Neural progenitor cell (in vitro differentiated cells): Measurements from ENCODE around the gene MERTK. TPM values are rescaled to one million over a fixed set of nuclear protein-coding genes. Genes with fewer than 3 reads are reported as not detected.
"Not testable (repeated sequence)": the region's sequence is repeated elsewhere in the genome, so short reads cannot be mapped to it uniquely, and the experiment has no call there.

Source experiments
- DNase-seq: peaks from one replicate; pipeline ENCODE4 v3.0.0-alpha.2; 2016; ENCODE audit warnings: low spot score
- H2AFZ ChIP-seq: fragments of 200-600 bp; sonication (generic); replicated peaks from 2 replicates; pipeline ENCODE4 v1.6.1; 2016; ENCODE audit warnings: antibody characterized with exemption
- H3F3A ChIP-seq: fragments of 200-600 bp; sonication (generic); 2 replicates; pipeline ENCODE4 v1.6.1; 2016; ENCODE audit warnings: antibody characterized with exemption, low read depth
- H3K27ac ChIP-seq: fragments of 200-600 bp; sonication (generic); 2 replicates; pipeline ENCODE4 v1.5.1; 2016; ENCODE audit warnings: mild to moderate bottlenecking
- H3K27me3 ChIP-seq: fragments of 200-600 bp; sonication (generic); 2 replicates; pipeline ENCODE4 v1.6.1; 2016; ENCODE audit warnings: mild to moderate bottlenecking, moderate library complexity
- H3K36me3 ChIP-seq: fragments of 200-600 bp; sonication (generic); 2 replicates; pipeline ENCODE4 v1.5.1; 2016
- H3K4me1 ChIP-seq: fragments of 200-600 bp; sonication (generic); 2 replicates; pipeline ENCODE4 v1.6.1; 2016; ENCODE audit warnings: mixed run types
- H3K4me2 ChIP-seq: fragments of 200-600 bp; sonication (generic); 2 replicates; pipeline ENCODE4 v1.6.1; 2016
- H3K4me3 ChIP-seq: fragments of 200-600 bp; sonication (generic); 2 replicates; pipeline ENCODE4 v1.5.1; 2016
- H3K79me2 ChIP-seq: fragments of 200-600 bp; sonication (generic); 2 replicates; pipeline ENCODE4 v1.6.1; 2016; ENCODE audit warnings: low read depth
- H3K9ac ChIP-seq: fragments of 200-600 bp; sonication (generic); 2 replicates; pipeline ENCODE4 v1.6.1; 2016
- H3K9me3 ChIP-seq: fragments of 200-600 bp; sonication (generic); 2 replicates; pipeline ENCODE4 v1.5.1; 2016; ENCODE audit warnings: low read depth
- H4K20me1 ChIP-seq: fragments of 200-600 bp; sonication (generic); 2 replicates; pipeline ENCODE4 v1.6.1; 2016; ENCODE audit warnings: low read depth
- H3K27ac Mint-ChIP-seq: 3 replicates; pipeline ENCODE4 v1.8.0; 2021; ENCODE audit warnings: mixed read lengths
- H3K27me3 Mint-ChIP-seq: 2 replicates; pipeline ENCODE4 v1.8.0; 2022; ENCODE audit warnings: low read depth, mild to moderate bottlenecking, inconsistent platforms, moderate library complexity, mixed read lengths; ENCODE audit not compliant: insufficient read depth
- H3K36me3 Mint-ChIP-seq: 3 replicates; pipeline ENCODE4 v1.8.0; 2021; ENCODE audit warnings: mixed read lengths
- H3K4me1 Mint-ChIP-seq: 3 replicates; pipeline ENCODE4 v1.8.0; 2021; ENCODE audit warnings: mixed read lengths
- H3K4me3 Mint-ChIP-seq: 3 replicates; pipeline ENCODE4 v1.8.0; 2021; ENCODE audit warnings: mild to moderate bottlenecking, moderate library complexity, mixed read lengths
- H3K9me3 Mint-ChIP-seq: 3 replicates; pipeline ENCODE4 v1.8.0; 2020; ENCODE audit warnings: mixed read lengths
- EZH2 ChIP-seq: fragments of 200-600 bp; sonication (generic); IDR thresholded peaks from 2 replicates; pipeline ENCODE4 v1.6.1; 2017; ENCODE audit warnings: antibody characterized with exemption, mild to moderate bottlenecking, moderate library complexity
- EZH2phosphoT487 ChIP-seq: fragments of 200-600 bp; sonication (generic); IDR thresholded peaks from 2 replicates; pipeline ENCODE4 v1.6.1; 2017; ENCODE audit warnings: antibody characterized with exemption
- total RNA-seq: library from RNA; depleted of rRNA; stranded (reverse); fragments of >200 nt; gene quantifications from 2 replicates; pipeline ENCODE4 v1.2.3, GENCODE V29; 2015; ENCODE audit warnings: low replicate concordance
- TF ChIP-seq, protein P1 (sequence below): fragments of 200-600 bp; sonication (generic); IDR thresholded peaks from 2 replicates; pipeline ENCODE4 v1.5.1; 2017; ENCODE audit warnings: antibody characterized with exemption, mild to moderate bottlenecking

Gene MERTK
- total RNA-seq, 1 donor from 2014 or later, result 6.1 TPM

DNA sequence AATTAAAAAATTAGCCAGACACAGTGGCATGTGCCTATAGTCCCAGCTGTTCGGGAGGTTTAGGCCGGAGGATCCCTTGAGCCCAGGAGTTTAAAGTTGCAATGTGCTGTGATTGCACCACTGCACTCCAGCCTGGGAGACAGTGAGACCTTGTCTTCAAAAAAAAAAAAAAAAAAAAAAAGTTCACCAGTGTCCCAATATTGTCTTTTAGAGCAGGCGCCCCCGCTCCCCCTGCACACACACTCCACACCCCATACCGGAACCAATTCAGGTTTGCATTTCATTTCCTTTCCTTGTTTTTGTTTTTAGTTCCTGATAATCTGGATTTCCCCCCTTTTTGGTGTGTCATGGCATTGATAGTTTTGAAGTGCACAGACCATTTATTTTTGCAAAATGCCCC, 167.1 kb downstream of the MERTK start:
- Mint-ChIP-seq H3K27ac (no peak overlapping the region), H3K27me3 (peaks cover 3% of the 10 kb centered on the region), H3K4me3 (no peak overlapping the region), H3K9me3 (peaks cover 13% of the 10 kb centered on the region), H3K36me3 (peaks cover 49% of the 10 kb centered on the region), H3K4me1 (peaks cover 6% of the 10 kb centered on the region)
- Histone ChIP-seq H3K27me3 (no peaks in the 10 kb centered on the region), H2AFZ (no peak overlapping the region), H3K27ac (no peak overlapping the region), H4K20me1 (no peaks in the 10 kb centered on the region), H3K4me1 (no peaks in the 10 kb centered on the region), H3K36me3 (no peaks in the 10 kb centered on the region), H3K4me3 (no peak overlapping the region), H3K9ac (no peak overlapping the region), H3K4me2 (no peak overlapping the region), H3K9me3 (no peaks in the 10 kb centered on the region), H3F3A (no peaks in the 10 kb centered on the region), H3K79me2 (no peaks in the 10 kb centered on the region)
- TF ChIP-seq EZH2phosphoT487, result no peak
- TF ChIP-seq EZH2, result no peak
- TF ChIP-seq, protein P1, sequence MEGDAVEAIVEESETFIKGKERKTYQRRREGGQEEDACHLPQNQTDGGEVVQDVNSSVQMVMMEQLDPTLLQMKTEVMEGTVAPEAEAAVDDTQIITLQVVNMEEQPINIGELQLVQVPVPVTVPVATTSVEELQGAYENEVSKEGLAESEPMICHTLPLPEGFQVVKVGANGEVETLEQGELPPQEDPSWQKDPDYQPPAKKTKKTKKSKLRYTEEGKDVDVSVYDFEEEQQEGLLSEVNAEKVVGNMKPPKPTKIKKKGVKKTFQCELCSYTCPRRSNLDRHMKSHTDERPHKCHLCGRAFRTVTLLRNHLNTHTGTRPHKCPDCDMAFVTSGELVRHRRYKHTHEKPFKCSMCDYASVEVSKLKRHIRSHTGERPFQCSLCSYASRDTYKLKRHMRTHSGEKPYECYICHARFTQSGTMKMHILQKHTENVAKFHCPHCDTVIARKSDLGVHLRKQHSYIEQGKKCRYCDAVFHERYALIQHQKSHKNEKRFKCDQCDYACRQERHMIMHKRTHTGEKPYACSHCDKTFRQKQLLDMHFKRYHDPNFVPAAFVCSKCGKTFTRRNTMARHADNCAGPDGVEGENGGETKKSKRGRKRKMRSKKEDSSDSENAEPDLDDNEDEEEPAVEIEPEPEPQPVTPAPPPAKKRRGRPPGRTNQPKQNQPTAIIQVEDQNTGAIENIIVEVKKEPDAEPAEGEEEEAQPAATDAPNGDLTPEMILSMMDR, result no peak
- DNase-seq, result no peak

DNA sequence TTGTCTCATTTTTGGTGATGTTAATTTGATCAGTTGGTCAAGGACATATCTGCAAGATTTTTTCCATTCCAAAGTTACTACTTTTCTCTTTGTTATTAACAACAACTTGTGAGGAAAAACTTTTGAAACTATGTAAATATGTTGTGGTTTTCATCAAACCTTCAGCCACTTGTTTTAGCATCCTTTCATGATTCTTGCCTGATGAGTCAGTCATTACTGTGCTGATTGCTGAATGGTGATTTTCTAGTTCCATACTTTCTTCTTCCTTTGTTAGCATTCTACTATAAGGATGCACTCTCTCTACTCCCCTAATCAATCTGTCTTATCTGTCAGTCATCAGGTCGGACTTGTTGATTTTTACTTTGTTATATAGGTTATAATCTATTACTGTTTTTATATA, 167.6 kb downstream of the MERTK start:
- Mint-ChIP-seq H3K4me3 (no peak overlapping the region), H3K9me3 (peaks cover 13% of the 10 kb centered on the region), H3K27ac (no peak overlapping the region), H3K36me3 (peaks cover 49% of the 10 kb centered on the region), H3K4me1 (peaks cover 6% of the 10 kb centered on the region), H3K27me3 (peaks cover 3% of the 10 kb centered on the region)
- no peak overlapping the region for H3K9ac ChIP-seq
- H3K9me3 ChIP-seq, result no peaks in the 10 kb centered on the region
- no peak for DNase-seq
- H4K20me1 ChIP-seq, result no peaks in the 10 kb centered on the region
- no peak overlapping the region for H2AFZ ChIP-seq
- no peak overlapping the region for H3K4me2 ChIP-seq
- no peaks in the 10 kb centered on the region for H3K4me1 ChIP-seq
- no peak overlapping the region for H3K27ac ChIP-seq
- no peaks in the 10 kb centered on the region for H3F3A ChIP-seq
- H3K27me3 ChIP-seq, result no peaks in the 10 kb centered on the region
- H3K4me3 ChIP-seq, result no peak overlapping the region
- TF ChIP-seq EZH2phosphoT487 (no peak), EZH2 (no peak)
- TF ChIP-seq, protein P1, result no peak
- no peaks in the 10 kb centered on the region for H3K36me3 ChIP-seq
- no peaks in the 10 kb centered on the region for H3K79me2 ChIP-seq

DNA sequence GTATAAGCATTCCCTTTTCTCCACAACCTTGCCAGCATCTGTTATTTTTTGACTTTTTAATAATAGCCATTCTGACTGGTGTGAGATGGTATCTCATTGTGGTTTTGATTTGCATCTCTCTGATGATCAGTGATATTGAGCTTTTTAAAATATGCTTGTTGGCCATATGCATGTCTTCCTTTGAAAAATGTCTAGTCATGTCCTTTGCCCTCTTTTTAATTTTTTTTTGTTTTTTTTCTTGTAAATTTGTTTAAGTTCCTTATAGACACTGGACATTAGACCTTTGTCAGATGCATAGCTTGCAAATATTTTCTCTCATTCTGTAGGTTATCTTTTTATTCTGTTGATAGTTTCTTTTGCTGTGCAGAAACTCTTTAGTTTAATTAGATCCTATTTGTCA, 171.4 kb downstream of the MERTK start:
- not testable (repeated sequence) for H3K27me3 Mint-ChIP-seq, H3F3A ChIP-seq, H3K27ac Mint-ChIP-seq, H3K4me1 Mint-ChIP-seq, H3K4me2 ChIP-seq, H3K9me3 ChIP-seq, H4K20me1 ChIP-seq, H3K27me3 ChIP-seq, H3K36me3 ChIP-seq, H3K27ac ChIP-seq, H3K4me3 Mint-ChIP-seq, H3K4me1 ChIP-seq, H3K79me2 ChIP-seq, H3K4me3 ChIP-seq, H3K9ac ChIP-seq, H2AFZ ChIP-seq, DNase-seq
- peaks cover 33% of the 10 kb centered on the region for H3K9me3 Mint-ChIP-seq
- peaks cover 59% of the 10 kb centered on the region for H3K36me3 Mint-ChIP-seq

GRCh38 chr2:112073875-112074274, 175.5 kb downstream of the MERTK start:
- H3K36me3 Mint-ChIP-seq, result peaks cover 49% of the 10 kb centered on the region
- H3K79me2 ChIP-seq, result no peaks in the 10 kb centered on the region
- no peaks in the 10 kb centered on the region for H4K20me1 ChIP-seq

More at GRCh38 chr2:112073875-112074274, 175.5 kb downstream of the MERTK start:
- Histone ChIP-seq H3K9ac (no peak overlapping the region), H2AFZ (no peak overlapping the region), H3K9me3 (no peaks in the 10 kb centered on the region), H3K4me1 (peaks cover 9% of the 10 kb centered on the region), H3K27me3 (no peaks in the 10 kb centered on the region), H3K36me3 (peaks cover 5% of the 10 kb centered on the region), H3K27ac (no peak overlapping the region), H3K4me3 (no peak overlapping the region), H3K4me2 (no peak overlapping the region), H3F3A (no peaks in the 10 kb centered on the region)
- Mint-ChIP-seq H3K4me3 (no peak overlapping the region), H3K27me3 (no peaks in the 10 kb centered on the region), H3K27ac (no peak overlapping the region), H3K4me1 (peaks cover 3% of the 10 kb centered on the region), H3K9me3 (peaks cover 30% of the 10 kb centered on the region)
- TF ChIP-seq EZH2 (no peak), EZH2phosphoT487 (no peak)
- TF ChIP-seq, protein P1, result no peak
- no peak for DNase-seq
